Coronary artery (tissue), 2 donors: ENCODE data around the gene KCNQ4.

Source experiments
- DNase-seq: peaks from one replicate; pipeline ENCODE4 v3.0.0-alpha.2; 2017; ENCODE audit warnings: low spot score
- H3K27ac ChIP-seq, 2 donors: fragments of 200-600 bp; sonication (generic); one replicate each; pipeline ENCODE4 v1.5.1; 2016 to 2019
- H3K4me3 ChIP-seq: fragments of 200-600 bp; sonication (generic); 2 replicates; pipeline ENCODE4 v1.5.1; 2016; ENCODE audit warnings: mild to moderate bottlenecking, moderate library complexity
- CTCF ChIP-seq: fragments of 200-600 bp; sonication (generic); IDR thresholded peaks from one replicate; pipeline ENCODE4 v1.5.1; 2019; ENCODE audit warnings: antibody characterized with exemption

Gene KCNQ4

GRCh38 chr1:40884055-40884795, 100.6 kb downstream of the KCNQ4 start:
- Histone ChIP-seq H3K4me3 (peak overlapping the region; percentile 56), H3K27ac (no peak overlapping the region)
- TF ChIP-seq CTCF, result no peak
- DNase-seq, result no peak

- TF ChIP-seq CTCF, result no peak
- H3K4me3 ChIP-seq, result no peak overlapping the region
- H3K27ac ChIP-seq, result no peak overlapping the region
- DNase-seq, result no peak
These were observed 102.9 kb downstream of the KCNQ4 start for GRCh38 chr1:40886318-40887011.

- no peak overlapping the region for H3K4me3 ChIP-seq
- no peak for DNase-seq
- TF ChIP-seq CTCF, result no peak
- no peak overlapping the region for H3K27ac ChIP-seq
These were observed 103.4 kb downstream of the KCNQ4 start for GRCh38 chr1:40887012-40887378.

- no peak for DNase-seq
- Histone ChIP-seq H3K4me3 (no peak overlapping the region), H3K27ac (no peak overlapping the region)
- TF ChIP-seq CTCF, result no peak
These were observed 104.1 kb downstream of the KCNQ4 start for GRCh38 chr1:40887652-40888051.
